Left lung (tissue), 10 donors: ENCODE data around the gene ZNF423. TPM values are rescaled to one million over a fixed set of nuclear protein-coding genes. Genes with fewer than 3 reads are reported as not detected.
"Not testable (repeated sequence)": the region's sequence is repeated elsewhere in the genome, so short reads cannot be mapped to it uniquely, and the experiment has no call there.

ENCODE experiments used
- ATAC-seq: fragments of 200-7000 bp; cut with Tn5 transposase; one replicate; pipeline ENCODE4 v1.9.1; 2020; ENCODE audit warnings: moderate library complexity
- DNase-seq, 4 donors: peaks; one replicate each; pipeline ENCODE4 v3.0.0-alpha.2; 2013 to 2020
- H3K27ac ChIP-seq, 2 donors: fragments of 200-600 bp; sonication (generic) in 1 of 2; one replicate each; pipeline versions ENCODE4 v1.5.0 to v1.8.0; 2020 to 2021
- H3K27me3 ChIP-seq, 2 donors: fragments of 200-600 bp; sonication (generic) in 1 of 2; one replicate each; pipeline versions ENCODE4 v1.5.0 to v1.8.0; 2020 to 2021
- H3K36me3 ChIP-seq, 2 donors: fragments of 200-600 bp; sonication (generic) in 1 of 2; one replicate each; pipeline versions ENCODE4 v1.5.0 to v1.8.0; 2020 to 2021
- H3K4me1 ChIP-seq, 2 donors: fragments of 200-600 bp; one replicate each; pipeline ENCODE4 v1.8.0; 2021
- H3K4me3 ChIP-seq, 2 donors: fragments of 200-600 bp; sonication (generic) in 1 of 2; one replicate each; pipeline versions ENCODE4 v1.5.0 to v1.8.0; 2020 to 2021; ENCODE audit warnings: mild to moderate bottlenecking in 1 of 2
- H3K9me3 ChIP-seq, 2 donors: fragments of 200-600 bp; sonication (generic) in 1 of 2; one replicate each; pipeline versions ENCODE4 v1.5.0 to v1.8.0; 2020 to 2021
- intact Hi-C, 2 donors: fragments of 100-400 bp; cut with DNase I; formaldehyde crosslinking; loops; one replicate each; pipeline versions ENCODE4 v1.11.2 to v1.14.2; 2022
- polyA plus RNA-seq, 6 donors: library from polyadenylated mRNA; unstranded; fragments of 120-200 nt; gene quantifications; one replicate each; pipeline ENCODE4 v1.2.1, GENCODE V29; 2013; ENCODE audit not compliant: insufficient read length in 6 of 6
- total RNA-seq, 2 donors: library from RNA; stranded (reverse); fragmentation: NEBNext Ultra II Directional; extraction: Animal tissue kit (Norgen Biotek cat#: 25700); gene quantifications; one replicate each; pipeline ENCODE4 v1.2.1, GENCODE V29; 2021
- TF ChIP-seq, protein P1 (sequence below), 2 donors: fragments of 200-600 bp; sonication (generic) in 1 of 2; IDR thresholded peaks; one replicate each; pipeline versions ENCODE4 v1.5.0 to v1.8.0; 2021; ENCODE audit warnings: antibody characterized with exemption in 2 of 2
- donor health status: DM: no; HTN: yes; CAD: no.
- donor health status: DM: no; HTN: no; CAD: no.

The ZNF423 gene
- total and polyA plus RNA-seq, 8 donors, result 7.8 to 30.5 (median 26.6) TPM

DNA sequence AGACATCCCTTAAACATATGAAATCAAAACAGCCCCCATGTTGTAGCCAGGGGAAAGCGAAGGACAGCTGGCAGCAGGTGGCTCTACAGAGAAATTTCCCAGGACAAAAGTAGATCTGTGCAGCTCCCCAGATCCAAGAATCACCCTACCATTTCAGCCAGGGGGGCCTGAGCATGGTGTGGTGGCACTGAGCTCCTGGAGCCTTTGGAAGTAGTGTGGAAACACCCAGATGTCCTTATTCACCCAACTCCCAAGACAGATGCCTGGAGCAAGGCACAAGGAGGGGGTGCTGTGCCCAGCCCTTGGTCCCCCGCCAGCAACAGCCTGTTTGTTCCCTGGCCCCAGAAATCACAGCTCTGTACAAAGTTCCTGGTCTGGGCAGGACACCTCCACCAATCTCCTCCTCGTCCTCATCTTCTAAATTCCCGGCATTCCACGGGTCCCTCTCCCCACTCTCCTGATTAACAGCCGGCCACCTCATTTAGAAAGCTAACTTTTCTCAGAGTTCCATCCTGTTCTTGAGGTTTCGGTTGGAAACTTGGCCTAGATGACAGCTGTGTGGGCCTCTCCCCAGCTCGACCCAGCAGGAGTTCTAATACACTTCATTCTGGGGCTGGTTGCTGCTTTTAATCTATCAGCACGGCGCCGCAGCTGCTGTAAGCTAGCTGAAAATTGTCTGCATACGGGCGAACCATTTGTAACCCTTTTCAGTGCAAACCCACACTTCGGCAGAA lies 291.2 kb downstream of the ZNF423 start:
- Histone ChIP-seq H3K4me1 (peaks cover 0 to 3% of the 10 kb centered on the region in 2 donors), H3K27ac (no peak overlapping the region), H3K36me3 (no peaks in the 10 kb centered on the region), H3K27me3 (no peaks in the 10 kb centered on the region), H3K9me3 (no peaks in the 10 kb centered on the region), H3K4me3 (no peak overlapping the region)
- peak in 1 of 4 donors; percentile 67 for DNase-seq
- peak; percentile 31 for ATAC-seq
- intact Hi-C loops, result no loop called here
- TF ChIP-seq, protein P1, sequence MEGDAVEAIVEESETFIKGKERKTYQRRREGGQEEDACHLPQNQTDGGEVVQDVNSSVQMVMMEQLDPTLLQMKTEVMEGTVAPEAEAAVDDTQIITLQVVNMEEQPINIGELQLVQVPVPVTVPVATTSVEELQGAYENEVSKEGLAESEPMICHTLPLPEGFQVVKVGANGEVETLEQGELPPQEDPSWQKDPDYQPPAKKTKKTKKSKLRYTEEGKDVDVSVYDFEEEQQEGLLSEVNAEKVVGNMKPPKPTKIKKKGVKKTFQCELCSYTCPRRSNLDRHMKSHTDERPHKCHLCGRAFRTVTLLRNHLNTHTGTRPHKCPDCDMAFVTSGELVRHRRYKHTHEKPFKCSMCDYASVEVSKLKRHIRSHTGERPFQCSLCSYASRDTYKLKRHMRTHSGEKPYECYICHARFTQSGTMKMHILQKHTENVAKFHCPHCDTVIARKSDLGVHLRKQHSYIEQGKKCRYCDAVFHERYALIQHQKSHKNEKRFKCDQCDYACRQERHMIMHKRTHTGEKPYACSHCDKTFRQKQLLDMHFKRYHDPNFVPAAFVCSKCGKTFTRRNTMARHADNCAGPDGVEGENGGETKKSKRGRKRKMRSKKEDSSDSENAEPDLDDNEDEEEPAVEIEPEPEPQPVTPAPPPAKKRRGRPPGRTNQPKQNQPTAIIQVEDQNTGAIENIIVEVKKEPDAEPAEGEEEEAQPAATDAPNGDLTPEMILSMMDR (IDR thresholded peaks at IDR 0.05), result no peak

- H3K4me3 ChIP-seq, result no peak overlapping the region
- H3K27me3 ChIP-seq, result no peaks in the 10 kb centered on the region
- no peaks in the 10 kb centered on the region for H3K36me3 ChIP-seq
- H3K4me1 ChIP-seq, result peaks cover 0 to 3% of the 10 kb centered on the region in 2 donors
- DNase-seq (no peak), ATAC-seq (no peak)
- TF ChIP-seq, protein P1 (IDR thresholded peaks at IDR 0.05), result no peak
- no peaks in the 10 kb centered on the region for H3K9me3 ChIP-seq
- intact Hi-C loops, result no loop called here
- H3K27ac ChIP-seq, result no peak overlapping the region
These were observed 292.2 kb downstream of the ZNF423 start for GRCh38 chr16:49563666-49564065.

DNA sequence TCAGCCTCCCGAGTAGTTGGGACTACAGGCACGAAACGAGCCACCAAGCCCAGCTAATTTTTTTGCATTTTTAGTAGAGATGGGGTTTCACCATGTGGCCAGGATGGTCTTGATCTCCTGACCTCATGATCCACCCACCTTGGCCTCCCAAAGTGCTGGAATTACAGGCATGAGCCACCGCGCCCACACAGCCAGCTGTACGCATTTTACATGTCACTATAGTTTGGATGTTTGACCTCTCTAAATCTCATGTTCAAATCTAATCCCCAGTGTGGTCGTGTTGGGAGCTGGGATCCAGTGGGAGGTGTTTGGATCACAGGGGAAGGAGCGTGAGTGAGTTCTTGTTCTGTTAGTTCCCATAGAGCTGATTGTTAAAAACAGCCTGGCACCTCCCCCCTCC lies 293.0 kb downstream of the ZNF423 start:
- H3K27ac ChIP-seq, H3K9me3 ChIP-seq, H3K36me3 ChIP-seq, ATAC-seq, intact Hi-C loops, H3K4me3 ChIP-seq, DNase-seq, H3K4me1 ChIP-seq, H3K27me3 ChIP-seq: not testable (repeated sequence)

- H3K27ac ChIP-seq, result no peak overlapping the region
- TF ChIP-seq, protein P1 (IDR thresholded peaks at IDR 0.05), result no peak
- no peaks in the 10 kb centered on the region for H3K9me3 ChIP-seq
- no peak overlapping the region for H3K4me3 ChIP-seq
- no peaks in the 10 kb centered on the region for H3K27me3 ChIP-seq
- H3K4me1 ChIP-seq, result peaks cover 0 to 3% of the 10 kb centered on the region in 2 donors
- H3K36me3 ChIP-seq, result no peaks in the 10 kb centered on the region
- intact Hi-C loops, result no loop called here
- ATAC-seq, result no peak
- no peak for DNase-seq
These were observed 293.7 kb downstream of the ZNF423 start for GRCh38 chr16:49562228-49562627.

GRCh38 chr16:49560004-49560830 lies 295.7 kb downstream of the ZNF423 start:
- Histone ChIP-seq H3K4me1 (peaks cover 0 to 3% of the 10 kb centered on the region in 2 donors), H3K27me3 (no peaks in the 10 kb centered on the region), H3K4me3 (no peak overlapping the region), H3K36me3 (no peaks in the 10 kb centered on the region), H3K27ac (peak overlapping the region in 1 of 2 donors; percentile 24), H3K9me3 (no peaks in the 10 kb centered on the region)
- intact Hi-C loops, result no loop called here
- ATAC-seq (peak; percentile 32), DNase-seq (no peak)
- TF ChIP-seq, protein P1 (IDR thresholded peaks at IDR 0.05), result no peak
